ENCODE results near the gene EXOSC7. TPM values are rescaled to one million over a fixed set of nuclear protein-coding genes. Genes with fewer than 3 reads are reported as not detected.

The EXOSC7 gene
- polyA plus RNA-seq (2013, experiment 1 of 2) = 59.3 TPM
- polyA plus RNA-seq (2013, experiment 2 of 2) = 59.2 TPM

DNA sequence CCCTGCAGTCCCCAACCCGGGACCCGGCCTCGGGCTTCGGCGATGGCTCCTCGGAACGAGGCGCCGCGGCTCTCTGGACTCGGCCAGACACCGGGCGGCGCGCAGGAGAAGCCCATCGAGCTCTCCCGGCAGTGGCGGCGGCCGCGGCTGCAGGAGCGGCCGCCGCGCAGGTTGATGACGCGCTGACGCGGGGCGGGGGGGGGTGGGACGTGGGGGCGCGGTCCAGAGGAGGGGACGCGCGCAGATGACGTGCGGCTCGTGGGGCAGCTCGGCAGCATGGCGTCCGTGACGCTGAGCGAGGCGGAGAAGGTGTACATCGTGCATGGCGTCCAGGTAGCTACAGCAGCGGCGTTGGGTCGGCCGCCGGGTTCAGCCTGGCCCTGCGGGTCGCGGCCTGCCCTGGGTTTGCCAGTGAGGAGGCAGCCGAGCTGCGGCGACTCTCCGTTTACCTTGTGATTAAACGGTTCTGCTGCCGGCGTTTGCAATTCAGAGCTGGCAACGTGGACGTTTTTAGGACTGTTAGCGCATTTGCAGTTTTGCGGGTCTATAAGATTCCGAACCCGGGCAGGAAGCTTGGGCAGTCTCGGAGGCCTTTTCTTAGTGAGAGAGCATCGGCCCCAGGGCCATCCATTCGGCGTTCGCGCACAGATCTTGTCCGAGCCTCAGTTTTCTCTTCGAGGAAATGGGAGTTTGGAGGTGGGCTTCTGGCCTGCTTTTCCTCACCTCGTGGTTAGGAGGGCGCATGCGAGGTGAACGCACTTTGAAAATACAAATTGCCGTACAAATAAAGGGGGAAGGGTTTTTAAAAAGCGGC, at the start of gene EXOSC7, which contains the start of gene ZDHHC3:
Gene EXOSC7, plus strand, starts transcription at position 243 of the 814 bp plus-strand sequence. Its CDS starts 34 bp downstream, at position 277.
Gene ZDHHC3, minus strand, starts transcription at position 173 of the 814 bp plus-strand sequence. CDS start 16,738 bp downstream, outside the sequence.
- H3K4me2 ChIP-seq (ENCODE audit: low read length) = peak within 1 kb of the TSS; percentile 79
- H3K18ac ChIP-seq (ENCODE audit: low read length) = peak within 1 kb of the TSS; percentile 57
- H3K27me3 ChIP-seq (ENCODE audit: insufficient read depth, low read length, poor library complexity) = no peaks in the 10 kb centered on the region
- H3K36me3 ChIP-seq (ENCODE audit: control insufficient read depth, insufficient read depth, low read length) = no peaks in the 10 kb centered on the region
- peak within 1 kb of the TSS; percentile 90 for H3K4me3 ChIP-seq (ENCODE audit: low read length)
- no peak within 1 kb of the TSS for H4K5ac ChIP-seq (ENCODE audit: low read length)
- no peak within 1 kb of the TSS for H2BK15ac ChIP-seq (replicated peaks; ENCODE audit: low read depth)
- peak within 1 kb of the TSS; percentile 96 for H3K56ac ChIP-seq (ENCODE audit: low read length)
- H3K23ac ChIP-seq (ENCODE audit: low read length) = peak within 1 kb of the TSS; percentile 32
- peaks cover 4% of the 10 kb centered on the region for H3K4me1 ChIP-seq (ENCODE audit: control insufficient read depth, low read depth, low read length)
- no peak within 1 kb of the TSS for H2AK5ac ChIP-seq (ENCODE audit: low read length)
- H2BK5ac ChIP-seq (ENCODE audit: low read length) = no peak within 1 kb of the TSS
- no CpG with 5 or more reads among the region's 82 CpGs for WGBS (ENCODE audit: extremely low coverage, insufficient coverage, low lambda C conversion rate)
- H2BK120ac ChIP-seq (ENCODE audit: low read depth, low read length) = no peak within 1 kb of the TSS
- peak; percentile 92 for DNase-seq
- peak within 1 kb of the TSS; percentile 4 for H3K4ac ChIP-seq (ENCODE audit: low read depth, low read length)
- H4K8ac ChIP-seq (ENCODE audit: low read depth, low read length) = peak within 1 kb of the TSS; percentile 84
- H3K27ac ChIP-seq (ENCODE audit: low read depth, low read length) = peak within 1 kb of the TSS; percentile 61
- H3K9ac ChIP-seq (ENCODE audit: low read length) = peak within 1 kb of the TSS; percentile 96
- H3K79me2 ChIP-seq (ENCODE audit: control insufficient read depth, insufficient read depth, low read length) = peaks cover 67% of the 10 kb centered on the region
- H3K79me1 ChIP-seq (ENCODE audit: low read length) = peaks cover 38% of the 10 kb centered on the region

DNA sequence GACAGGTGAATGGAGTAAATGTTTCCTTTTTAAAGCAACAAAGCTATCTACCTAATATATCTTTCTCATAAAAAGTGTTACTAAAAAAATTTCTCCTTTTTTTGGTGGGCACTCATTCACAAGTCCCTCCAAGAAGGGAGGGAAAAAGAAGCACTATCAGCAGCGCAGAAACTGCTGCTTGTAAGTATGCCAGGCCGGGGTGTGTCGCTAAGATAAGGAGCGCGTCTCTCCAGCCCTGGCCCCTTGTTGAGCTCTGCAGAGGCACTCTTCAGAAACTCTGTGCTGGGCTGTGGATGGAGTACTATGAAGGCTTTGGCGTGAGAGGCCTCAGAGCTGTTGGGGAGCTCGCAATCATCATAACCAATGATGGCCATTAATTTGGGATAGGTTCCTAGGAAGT, 49.1 kb upstream of the EXOSC7 start:
- no CpG with 5 or more reads among the region's 7 CpGs for WGBS (ENCODE audit: extremely low coverage, insufficient coverage, low lambda C conversion rate)
- Histone ChIP-seq H4K8ac (ENCODE audit: low read depth, low read length) (no peak overlapping the region), H2BK120ac (ENCODE audit: low read depth, low read length) (no peak overlapping the region), H3K18ac (ENCODE audit: low read length) (no peak overlapping the region), H2BK5ac (ENCODE audit: low read length) (no peak overlapping the region), H2BK15ac (replicated peaks; ENCODE audit: low read depth) (no peak overlapping the region), H3K4ac (ENCODE audit: low read depth, low read length) (no peak overlapping the region), H3K56ac (ENCODE audit: low read length) (no peak overlapping the region), H3K4me3 (ENCODE audit: low read length) (no peak overlapping the region), H3K23ac (ENCODE audit: low read length) (no peak overlapping the region), H3K27ac (ENCODE audit: low read depth, low read length) (no peak overlapping the region), H3K9ac (ENCODE audit: low read length) (no peak overlapping the region), H3K79me1 (ENCODE audit: low read length) (no peaks in the 10 kb centered on the region), H3K79me2 (ENCODE audit: control insufficient read depth, insufficient read depth, low read length) (no peaks in the 10 kb centered on the region), H3K4me1 (ENCODE audit: control insufficient read depth, low read depth, low read length) (no peaks in the 10 kb centered on the region), H3K4me2 (ENCODE audit: low read length) (no peak overlapping the region), H3K36me3 (ENCODE audit: control insufficient read depth, insufficient read depth, low read length) (no peaks in the 10 kb centered on the region), H3K27me3 (ENCODE audit: insufficient read depth, low read length, poor library complexity) (no peaks in the 10 kb centered on the region), H2AK5ac (ENCODE audit: low read length) (no peak overlapping the region), H4K5ac (ENCODE audit: low read length) (no peak overlapping the region)
- DNase-seq = no peak

DNA sequence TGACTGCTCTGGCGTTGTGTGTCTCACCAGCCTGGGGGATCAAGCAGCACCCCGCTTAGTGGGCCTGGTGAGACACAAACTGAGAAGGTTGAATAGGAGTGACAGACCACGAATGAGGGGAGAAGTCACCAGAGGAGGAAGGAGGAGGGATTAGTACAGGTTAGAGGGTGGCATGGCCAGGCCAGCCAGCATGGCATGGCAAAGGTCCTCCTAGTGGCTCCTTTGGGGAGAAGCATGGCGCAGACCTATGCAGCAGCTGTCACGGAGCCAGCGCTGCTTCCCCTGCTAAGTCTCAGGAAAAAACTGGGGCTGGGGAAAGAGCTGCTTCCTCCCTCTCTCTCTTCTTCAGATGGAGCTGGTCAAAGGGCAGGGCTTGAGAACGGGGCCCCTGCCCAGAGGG, 48.7 kb upstream of the EXOSC7 start:
- H4K5ac ChIP-seq (ENCODE audit: low read length) = no peak overlapping the region

DNA sequence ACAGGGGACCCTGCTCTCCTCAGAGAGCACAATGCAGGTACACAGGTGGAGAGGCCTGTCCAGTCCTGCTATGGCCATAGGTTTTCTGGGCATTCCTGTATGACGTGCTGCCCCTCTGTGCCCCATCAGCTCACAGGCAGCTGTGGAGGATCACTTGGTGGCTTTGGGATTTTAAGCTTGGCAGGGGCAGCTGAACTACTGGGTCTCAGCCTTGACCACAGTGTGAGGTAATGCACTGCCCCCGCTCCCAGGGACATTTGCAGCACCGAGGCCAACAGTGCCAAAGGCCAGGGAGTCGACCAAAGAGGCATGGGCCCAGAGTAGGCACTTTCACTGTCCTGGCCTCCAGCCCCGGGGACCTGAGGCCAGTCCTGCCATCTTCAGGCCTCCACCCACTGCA, 46.3 kb upstream of the EXOSC7 start:
- H2AK5ac ChIP-seq (ENCODE audit: low read length) = no peak overlapping the region
- H3K36me3 ChIP-seq (ENCODE audit: control insufficient read depth, insufficient read depth, low read length) = no peaks in the 10 kb centered on the region
- no peak for DNase-seq
- no peak overlapping the region for H2BK15ac ChIP-seq (replicated peaks; ENCODE audit: low read depth)
- H3K18ac ChIP-seq (ENCODE audit: low read length) = no peak overlapping the region
- no peak overlapping the region for H3K4me3 ChIP-seq (ENCODE audit: low read length)
- no CpG with 5 or more reads among the region's 5 CpGs for WGBS (ENCODE audit: extremely low coverage, insufficient coverage, low lambda C conversion rate)
- H3K27me3 ChIP-seq (ENCODE audit: insufficient read depth, low read length, poor library complexity) = no peaks in the 10 kb centered on the region
- H3K9ac ChIP-seq (ENCODE audit: low read length) = no peak overlapping the region
- no peak overlapping the region for H2BK5ac ChIP-seq (ENCODE audit: low read length)
- no peak overlapping the region for H3K23ac ChIP-seq (ENCODE audit: low read length)
- H3K4me2 ChIP-seq (ENCODE audit: low read length) = no peak overlapping the region
- H4K8ac ChIP-seq (ENCODE audit: low read depth, low read length) = no peak overlapping the region
- H3K27ac ChIP-seq (ENCODE audit: low read depth, low read length) = no peak overlapping the region
- H2BK120ac ChIP-seq (ENCODE audit: low read depth, low read length) = no peak overlapping the region
- H4K5ac ChIP-seq (ENCODE audit: low read length) = no peak overlapping the region
- H3K56ac ChIP-seq (ENCODE audit: low read length) = no peak overlapping the region
- H3K79me1 ChIP-seq (ENCODE audit: low read length) = no peaks in the 10 kb centered on the region
- H3K4me1 ChIP-seq (ENCODE audit: control insufficient read depth, low read depth, low read length) = no peaks in the 10 kb centered on the region
- no peak overlapping the region for H3K4ac ChIP-seq (ENCODE audit: low read depth, low read length)
- no peaks in the 10 kb centered on the region for H3K79me2 ChIP-seq (ENCODE audit: control insufficient read depth, insufficient read depth, low read length)

More for the DNA sequence above, 48.7 kb upstream of the EXOSC7 start:
- Histone ChIP-seq H2BK5ac (ENCODE audit: low read length) (no peak overlapping the region), H3K4me3 (ENCODE audit: low read length) (no peak overlapping the region), H3K4ac (ENCODE audit: low read depth, low read length) (no peak overlapping the region), H3K4me1 (ENCODE audit: control insufficient read depth, low read depth, low read length) (no peaks in the 10 kb centered on the region), H2BK120ac (ENCODE audit: low read depth, low read length) (no peak overlapping the region), H3K4me2 (ENCODE audit: low read length) (no peak overlapping the region), H3K56ac (ENCODE audit: low read length) (no peak overlapping the region), H3K27ac (ENCODE audit: low read depth, low read length) (no peak overlapping the region), H3K79me1 (ENCODE audit: low read length) (no peaks in the 10 kb centered on the region), H4K8ac (ENCODE audit: low read depth, low read length) (no peak overlapping the region), H2AK5ac (ENCODE audit: low read length) (no peak overlapping the region), H3K79me2 (ENCODE audit: control insufficient read depth, insufficient read depth, low read length) (no peaks in the 10 kb centered on the region), H3K23ac (ENCODE audit: low read length) (no peak overlapping the region), H2BK15ac (replicated peaks; ENCODE audit: low read depth) (no peak overlapping the region), H3K9ac (ENCODE audit: low read length) (no peak overlapping the region), H3K18ac (ENCODE audit: low read length) (no peak overlapping the region), H3K27me3 (ENCODE audit: insufficient read depth, low read length, poor library complexity) (no peaks in the 10 kb centered on the region), H3K36me3 (ENCODE audit: control insufficient read depth, insufficient read depth, low read length) (no peaks in the 10 kb centered on the region)
- DNase-seq = no peak
- no CpG with 5 or more reads among the region's 7 CpGs for WGBS (ENCODE audit: extremely low coverage, insufficient coverage, low lambda C conversion rate)

DNA sequence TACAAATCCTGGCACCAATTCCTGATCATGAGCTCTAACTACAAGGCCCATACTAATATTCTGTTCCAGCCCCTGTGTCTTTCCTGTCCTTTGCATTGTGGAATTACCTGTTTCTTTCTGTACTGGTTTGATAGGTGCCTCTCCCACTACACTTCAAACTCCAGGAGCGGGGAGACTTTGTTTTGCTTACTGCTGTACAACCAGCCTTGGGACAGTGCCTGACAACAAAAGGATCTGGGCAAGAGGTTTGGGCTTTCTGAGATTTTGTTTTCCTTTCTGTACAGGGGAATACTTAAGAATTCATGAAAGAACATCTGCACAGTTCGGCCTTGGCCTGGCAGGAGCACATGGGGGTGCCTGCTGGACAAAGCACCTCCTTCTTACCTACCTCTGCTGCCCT, 45.1 kb upstream of the EXOSC7 start:
- Histone ChIP-seq H3K18ac (ENCODE audit: low read length) (no peak overlapping the region), H3K4me2 (ENCODE audit: low read length) (no peak overlapping the region), H4K8ac (ENCODE audit: low read depth, low read length) (no peak overlapping the region), H3K4me1 (ENCODE audit: control insufficient read depth, low read depth, low read length) (no peaks in the 10 kb centered on the region), H3K4ac (ENCODE audit: low read depth, low read length) (no peak overlapping the region), H2BK120ac (ENCODE audit: low read depth, low read length) (no peak overlapping the region), H3K79me2 (ENCODE audit: control insufficient read depth, insufficient read depth, low read length) (no peaks in the 10 kb centered on the region), H3K27me3 (ENCODE audit: insufficient read depth, low read length, poor library complexity) (no peaks in the 10 kb centered on the region), H3K27ac (ENCODE audit: low read depth, low read length) (no peak overlapping the region), H3K56ac (ENCODE audit: low read length) (no peak overlapping the region), H2BK15ac (replicated peaks; ENCODE audit: low read depth) (no peak overlapping the region), H2BK5ac (ENCODE audit: low read length) (no peak overlapping the region), H2AK5ac (ENCODE audit: low read length) (no peak overlapping the region), H3K79me1 (ENCODE audit: low read length) (no peaks in the 10 kb centered on the region), H3K4me3 (ENCODE audit: low read length) (no peak overlapping the region), H3K36me3 (ENCODE audit: control insufficient read depth, insufficient read depth, low read length) (no peaks in the 10 kb centered on the region), H3K23ac (ENCODE audit: low read length) (no peak overlapping the region), H3K9ac (ENCODE audit: low read length) (no peak overlapping the region), H4K5ac (ENCODE audit: low read length) (no peak overlapping the region)
- no CpG with 5 or more reads among the region's 2 CpGs for WGBS (ENCODE audit: extremely low coverage, insufficient coverage, low lambda C conversion rate)
- no peak for DNase-seq

Measured in mesendoderm (in vitro differentiated cells).